WTC11 (cell line): ENCODE results near the gene LHX4. TPM values are rescaled to one million over a fixed set of nuclear protein-coding genes. Genes with fewer than 3 reads are reported as not detected.
A peak's percentile ranks its signal among the peaks of the same experiment; 100 is the strongest.

Source experiments
- ATAC-seq: fragments of 200-7000 bp; cut with Tn5 transposase; 2 replicates; pipeline ENCODE4 v1.10.0; 2021; ENCODE audit warnings: mild to moderate bottlenecking, moderate library complexity
- CTCF ChIA-PET: fragments of 300-600 bp; sonication (Branson Sonifier 250); formaldehyde crosslinking; loops from one replicate; lab custom pipeline; 2021; ENCODE audit warnings: antibody characterized with exemption; lab: Charles Lee
- POLR2A ChIA-PET: fragments of 350-600 bp; sonication (Branson Sonifier 250); formaldehyde crosslinking; loops from one replicate; lab custom pipeline; 2021; ENCODE audit warnings: antibody characterized with exemption; lab: Charles Lee
- DNase-seq: peaks from one replicate; pipeline ENCODE4 v3.0.0; 2021; ENCODE audit warnings: low spot score
- H3K27ac Mint-ChIP-seq: 2 replicates; pipeline ENCODE4 v1.8.0; 2021; ENCODE audit warnings: mixed read lengths
- H3K27me3 Mint-ChIP-seq: 2 replicates; pipeline ENCODE4 v1.8.0; 2021; ENCODE audit warnings: low read depth, mild to moderate bottlenecking, moderate library complexity, mixed read lengths
- H3K36me3 Mint-ChIP-seq: 2 replicates; pipeline ENCODE4 v1.8.0; 2021; ENCODE audit warnings: mixed read lengths
- H3K4me1 Mint-ChIP-seq: 2 replicates; pipeline ENCODE4 v1.8.0; 2022; ENCODE audit warnings: mixed read lengths
- H3K4me3 Mint-ChIP-seq: 2 replicates; pipeline ENCODE4 v1.8.0; 2021; ENCODE audit warnings: mild to moderate bottlenecking, moderate library complexity, mixed read lengths
- H3K9me3 Mint-ChIP-seq: 2 replicates; pipeline ENCODE4 v1.8.0; 2021; ENCODE audit warnings: mixed read lengths
- AFF4 ChIP-seq: sonication (generic); formaldehyde crosslinking; IDR thresholded peaks from 2 replicates; pipeline ENCODE4 v1.8.1; 2023; ENCODE audit warnings: mild to moderate bottlenecking, missing genetic modification reagents, borderline replicate concordance
- ARID4B ChIP-seq: sonication (generic); formaldehyde crosslinking; IDR thresholded peaks from 2 replicates; pipeline ENCODE4 v1.8.0; 2023; ENCODE audit warnings: missing genetic modification reagents, mild to moderate bottlenecking, borderline replicate concordance
- E2F1 ChIP-seq: sonication (generic); formaldehyde crosslinking; IDR thresholded peaks from 2 replicates; pipeline ENCODE4 v1.8.0; 2022; ENCODE audit warnings: mild to moderate bottlenecking, missing genetic modification reagents
- ELF4 ChIP-seq: sonication (generic); formaldehyde crosslinking; IDR thresholded peaks from 2 replicates; pipeline ENCODE4 v1.8.1; 2022; ENCODE audit warnings: low read depth, mild to moderate bottlenecking, moderate library complexity, missing genetic modification reagents
- FOXK1 ChIP-seq: sonication (generic); formaldehyde crosslinking; IDR thresholded peaks from 2 replicates; pipeline ENCODE4 v1.8.0; 2022; ENCODE audit warnings: mild to moderate bottlenecking, moderate library complexity, missing genetic modification reagents
- KAT7 ChIP-seq: sonication (generic); formaldehyde crosslinking; IDR thresholded peaks from 2 replicates; pipeline ENCODE4 v1.8.1; 2023; ENCODE audit warnings: missing genetic modification reagents, mild to moderate bottlenecking, borderline replicate concordance
- MXD4 ChIP-seq: fragments of 250-450 bp; sonication (Bioruptor Pico); IDR thresholded peaks from 2 replicates; pipeline ENCODE4 v1.8.0; 2021; ENCODE audit warnings: mild to moderate bottlenecking, moderate library complexity, borderline replicate concordance
- NR1H2 ChIP-seq: sonication (generic); formaldehyde crosslinking; IDR thresholded peaks from 2 replicates; pipeline ENCODE4 v1.9.0; 2021; ENCODE audit warnings: mild to moderate bottlenecking, moderate library complexity, missing genetic modification reagents
- PREB ChIP-seq: sonication (generic); formaldehyde crosslinking; IDR thresholded peaks from 2 replicates; pipeline ENCODE4 v1.8.1; 2022; ENCODE audit warnings: mild to moderate bottlenecking, missing genetic modification reagents, moderate library complexity, borderline replicate concordance
- RELA ChIP-seq: sonication (generic); formaldehyde crosslinking; IDR thresholded peaks from 2 replicates; pipeline ENCODE4 v1.8.1; 2022; ENCODE audit warnings: missing genetic modification reagents, mild to moderate bottlenecking, borderline replicate concordance
- SMAD3 ChIP-seq: sonication (generic); formaldehyde crosslinking; IDR thresholded peaks from 2 replicates; pipeline ENCODE4 v1.8.0; 2022; ENCODE audit warnings: missing genetic modification reagents, mild to moderate bottlenecking, borderline replicate concordance
- SOX15 ChIP-seq: fragments of 250-450 bp; sonication (Bioruptor Pico); IDR thresholded peaks from 2 replicates; pipeline ENCODE4 v1.9.0; 2021; ENCODE audit warnings: mild to moderate bottlenecking
- SP1 ChIP-seq: sonication (generic); formaldehyde crosslinking; conservative IDR thresholded peaks from 2 replicates; pipeline ENCODE4 v1.8.1; 2022; ENCODE audit warnings: missing genetic modification reagents
- ZNF232 ChIP-seq: sonication (generic); formaldehyde crosslinking; IDR thresholded peaks from 2 replicates; pipeline ENCODE4 v1.8.0; 2022; ENCODE audit warnings: mild to moderate bottlenecking, missing genetic modification reagents
- ZNF263 ChIP-seq: sonication (generic); formaldehyde crosslinking; IDR thresholded peaks from 2 replicates; pipeline ENCODE4 v1.8.1; 2022; ENCODE audit warnings: low read depth, mild to moderate bottlenecking, moderate library complexity, missing genetic modification reagents
- ZNF317 ChIP-seq: sonication (generic); formaldehyde crosslinking; IDR thresholded peaks from 2 replicates; pipeline ENCODE4 v1.8.1; 2023; ENCODE audit warnings: low read depth, mild to moderate bottlenecking, moderate library complexity, missing genetic modification reagents, borderline replicate concordance
- ZNF416 ChIP-seq: fragments of 250-450 bp; sonication (Bioruptor Pico); IDR thresholded peaks from 2 replicates; pipeline ENCODE4 v1.9.0; 2021; ENCODE audit warnings: mild to moderate bottlenecking, inconsistent platforms
- ZNF512 ChIP-seq: sonication (generic); formaldehyde crosslinking; IDR thresholded peaks from 2 replicates; pipeline ENCODE4 v1.8.1; 2022; ENCODE audit warnings: missing genetic modification reagents, borderline replicate concordance
- total RNA-seq: library from RNA; stranded (reverse); gene quantifications from 3 replicates; pipeline ENCODE4 v1.2.3, GENCODE V29; 2021

The LHX4 gene
- total RNA-seq, 1 experiment from 2014 or later: 19.2 TPM

GRCh38 chr1:180194546-180195207 is 35.4 kb upstream of the LHX4 start:
- H3K36me3 Mint-ChIP-seq: peaks cover 32% of the 10 kb centered on the region
- H3K27me3 Mint-ChIP-seq: no peaks in the 10 kb centered on the region
- TF ChIP-seq ZNF416 (CRISPR knock-in tag): no peak
- TF ChIP-seq PREB (CRISPR knock-in tag): no peak
- TF ChIP-seq ZNF232: no peak
- TF ChIP-seq SMAD3: no peak
- TF ChIP-seq ZNF317: no peak
- no peak for TF ChIP-seq MXD4 (CRISPR knock-in tag)
- TF ChIP-seq, all 79 proteins: peak for 0
- ATAC-seq: peak; percentile 50
- ChIA-PET CTCF (interaction anchor here (0.9 to 1.3 kb wide), 5 partner anchors 14 to 488 kb away, joined by 3 to 8 read pairs (median 4); no protein-coding TSS in a partner anchor), POLR2A (no interaction called here)
- Mint-ChIP-seq H3K4me3 (no peak overlapping the region), H3K4me1 (peaks cover 3% of the 10 kb centered on the region; the same call in 1 of the 2 replicates), H3K27ac (no peak overlapping the region), H3K9me3 (no peaks in the 10 kb centered on the region)
- DNase-seq: no peak

- peaks cover 29% of the 10 kb centered on the region for H3K36me3 Mint-ChIP-seq
- DNase-seq: no peak
- ChIA-PET POLR2A (no interaction called here), CTCF (interaction anchor here (0.7 to 1.9 kb wide), 7 partner anchors 15 to 489 kb away, joined by 3 to 8 read pairs (median 4); no protein-coding TSS in a partner anchor)
- H3K4me1 Mint-ChIP-seq: peaks cover 3% of the 10 kb centered on the region; the same call in 1 of the 2 replicates
- no peak overlapping the region for H3K4me3 Mint-ChIP-seq
- no peaks in the 10 kb centered on the region for H3K27me3 Mint-ChIP-seq
- ATAC-seq: no peak
- no peak overlapping the region for H3K27ac Mint-ChIP-seq
- no peaks in the 10 kb centered on the region for H3K9me3 Mint-ChIP-seq
- TF ChIP-seq ARID4B (CRISPR knock-in tag) (no peak), PREB (CRISPR knock-in tag) (no peak), ZNF317 (no peak), SOX15 (no peak), NR1H2 (CRISPR knock-in tag) (no peak), AFF4 (CRISPR knock-in tag) (no peak), ELF4 (CRISPR knock-in tag) (no peak), RELA (CRISPR knock-in tag) (no peak), KAT7 (CRISPR knock-in tag) (no peak), ZNF512 (CRISPR knock-in tag) (no peak), ZNF263 (CRISPR knock-in tag) (no peak), FOXK1 (CRISPR knock-in tag) (no peak), SP1 (CRISPR knock-in tag) (no peak), E2F1 (CRISPR knock-in tag) (no peak)
Observed at GRCh38 chr1:180195401-180195800, 34.7 kb upstream of the LHX4 start.
